ENCODE measurements around the gene NRP2.

The NRP2 gene

DNA sequence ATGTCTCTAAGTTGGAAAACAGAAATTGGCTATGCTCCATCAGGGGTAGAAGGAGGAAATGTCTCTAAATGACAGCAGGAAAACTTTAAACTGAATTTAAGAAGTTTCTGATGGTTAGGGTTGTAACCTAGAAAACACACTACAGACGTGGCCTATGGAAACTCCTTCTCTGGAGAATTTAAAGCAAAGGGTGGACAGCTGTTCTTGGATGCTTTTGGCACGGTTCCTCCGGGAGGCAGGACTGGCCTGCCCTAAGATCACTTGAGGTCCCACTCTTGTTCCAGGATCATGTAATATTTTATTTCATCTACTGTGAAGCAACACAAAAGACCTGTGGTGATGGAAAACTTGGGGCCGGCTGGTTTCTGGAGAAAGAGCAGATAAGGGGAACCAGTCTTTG is 77.0 kb downstream of the NRP2 start:
- DNase-seq = no peak

DNA sequence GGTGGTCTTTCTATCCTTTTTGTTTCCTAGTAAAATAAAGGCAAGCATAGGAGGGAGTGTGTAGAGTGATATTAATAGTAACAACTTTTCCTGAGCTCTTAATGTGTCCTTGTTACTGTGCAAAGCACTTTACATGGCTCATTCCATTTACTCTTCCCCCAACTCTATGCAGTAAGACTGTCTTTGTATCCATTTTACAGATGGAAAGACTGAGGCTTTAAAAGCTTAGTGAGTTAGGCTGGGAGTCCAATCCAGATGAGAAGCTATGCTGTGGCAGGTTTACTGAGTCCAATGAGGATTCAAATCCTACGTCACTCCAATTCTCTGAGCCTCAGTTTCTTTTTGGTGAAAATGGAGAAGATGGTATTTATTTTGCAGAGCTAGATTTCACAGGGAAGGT is 77.4 kb downstream of the NRP2 start:
- DNase-seq = no peak

DNA sequence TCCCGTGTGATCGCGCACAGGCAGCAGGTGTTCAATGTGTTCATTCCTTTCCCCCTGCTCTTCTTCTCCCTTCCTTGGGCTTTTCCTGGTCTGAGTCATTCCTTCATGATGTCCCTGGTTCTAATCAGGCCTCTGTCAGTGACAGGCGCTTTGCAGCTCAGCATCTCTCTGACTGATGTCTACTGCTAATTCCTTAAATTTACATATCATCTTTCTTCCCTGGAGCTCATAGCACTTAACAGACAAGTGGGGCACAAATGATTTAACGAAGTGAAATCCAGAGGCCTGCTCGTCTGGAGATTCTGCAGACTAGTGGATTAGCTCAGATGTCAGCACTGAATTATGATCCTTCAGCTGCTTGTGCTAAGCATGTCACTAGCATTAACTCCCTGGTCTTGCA is 77.9 kb downstream of the NRP2 start:
- no peak for DNase-seq

DNA sequence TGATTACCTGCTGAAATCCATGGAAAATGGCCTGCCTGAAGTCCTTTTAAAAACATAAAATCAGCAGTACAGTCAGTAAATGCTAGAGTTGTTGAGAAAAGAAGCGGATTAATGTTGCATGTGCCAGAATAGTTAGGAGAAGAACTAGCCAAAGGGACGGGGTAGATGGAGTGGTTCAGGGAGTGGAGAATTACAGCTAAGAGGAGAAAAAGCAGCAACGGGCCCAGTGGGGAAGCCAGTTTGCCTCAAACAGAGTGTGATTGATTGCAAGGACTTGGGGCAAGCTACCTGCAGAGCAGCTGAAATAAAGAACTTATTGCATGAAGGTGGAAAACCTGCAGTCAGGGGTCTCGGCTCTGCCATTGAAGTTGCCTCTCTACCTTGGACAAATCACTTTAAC is 79.1 kb downstream of the NRP2 start:
- DNase-seq = no peak

DNA sequence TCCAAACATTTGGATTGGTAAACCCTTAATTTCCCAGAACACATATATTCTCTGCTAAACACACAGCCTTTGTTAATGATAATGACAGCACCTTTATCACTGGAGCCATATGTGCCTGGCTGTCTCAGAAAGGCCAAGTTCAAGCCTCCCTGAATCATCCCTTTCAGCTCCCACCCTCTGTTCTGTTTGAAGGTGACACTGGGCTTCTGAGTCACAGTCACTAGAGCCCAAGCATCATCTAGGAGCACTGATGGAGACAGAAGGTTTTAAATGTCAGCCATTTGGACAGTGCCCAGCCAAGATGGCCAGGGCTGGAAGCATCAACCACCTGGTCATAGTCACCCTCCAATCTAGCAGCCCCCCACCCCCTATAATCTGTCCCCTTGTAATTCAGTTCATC is 80.6 kb downstream of the NRP2 start:
- DNase-seq = no peak

DNA sequence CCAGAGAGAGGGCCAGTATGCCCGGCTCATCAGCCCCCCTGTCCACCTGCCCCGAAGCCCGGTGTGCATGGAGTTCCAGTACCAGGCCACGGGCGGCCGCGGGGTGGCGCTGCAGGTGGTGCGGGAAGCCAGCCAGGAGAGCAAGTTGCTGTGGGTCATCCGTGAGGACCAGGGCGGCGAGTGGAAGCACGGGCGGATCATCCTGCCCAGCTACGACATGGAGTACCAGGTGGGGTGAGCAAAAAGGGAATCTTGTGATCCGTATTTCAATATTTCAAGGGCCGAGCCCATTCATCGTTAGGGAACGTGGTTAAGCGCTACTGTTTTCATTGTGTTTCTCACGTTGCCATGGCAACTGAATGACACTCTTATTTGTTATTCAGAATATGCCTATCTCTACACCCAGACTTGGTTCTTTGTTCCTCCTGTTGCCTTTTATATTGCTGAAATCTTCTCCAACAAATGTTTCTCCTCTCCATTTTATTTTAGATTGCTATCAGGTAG is 81.5 kb downstream of the NRP2 start:
- no peak for DNase-seq

DNA sequence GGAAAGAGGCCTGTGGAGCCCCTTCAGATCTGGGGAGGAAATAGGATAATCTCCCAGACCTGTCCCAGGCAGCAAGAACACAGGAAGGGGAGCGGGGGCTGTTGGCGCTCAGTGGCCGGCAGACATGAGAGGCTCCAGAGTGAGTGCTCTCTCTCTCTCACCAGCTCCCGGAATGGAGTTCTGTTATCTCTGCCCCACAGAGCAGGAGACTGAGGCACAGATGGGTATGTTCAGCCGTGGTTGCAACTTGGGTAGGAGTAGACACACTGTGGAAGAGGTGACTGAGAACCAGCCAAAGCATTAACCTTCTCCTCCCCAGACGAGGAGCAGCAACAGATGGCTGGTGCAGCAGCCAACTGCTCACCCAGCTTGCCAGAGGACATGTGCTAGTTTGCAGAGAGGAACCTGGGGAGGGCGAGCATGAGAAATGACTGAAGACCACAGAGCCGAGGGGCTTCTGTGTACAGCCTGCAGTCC is 82.0 kb downstream of the NRP2 start:
- peak; percentile 24 to 25 for DNase-seq

DNA sequence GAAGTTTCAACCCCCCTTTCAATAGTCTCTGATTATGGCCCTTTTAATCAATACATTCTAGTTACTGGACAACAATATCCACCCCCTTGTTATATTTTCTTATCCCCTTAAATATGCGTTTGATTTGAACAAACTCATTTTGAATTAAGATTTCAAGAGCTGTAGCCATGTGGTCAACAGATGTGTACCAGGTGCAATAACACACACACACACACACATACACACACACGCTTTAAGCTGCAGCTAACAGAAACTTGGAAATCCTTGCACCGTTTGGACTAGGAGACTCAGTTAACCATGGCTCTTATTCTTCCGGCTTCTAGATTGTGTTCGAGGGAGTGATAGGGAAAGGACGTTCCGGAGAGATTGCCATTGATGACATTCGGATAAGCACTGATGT is 82.8 kb downstream of the NRP2 start:
- DNase-seq = no peak

DNA sequence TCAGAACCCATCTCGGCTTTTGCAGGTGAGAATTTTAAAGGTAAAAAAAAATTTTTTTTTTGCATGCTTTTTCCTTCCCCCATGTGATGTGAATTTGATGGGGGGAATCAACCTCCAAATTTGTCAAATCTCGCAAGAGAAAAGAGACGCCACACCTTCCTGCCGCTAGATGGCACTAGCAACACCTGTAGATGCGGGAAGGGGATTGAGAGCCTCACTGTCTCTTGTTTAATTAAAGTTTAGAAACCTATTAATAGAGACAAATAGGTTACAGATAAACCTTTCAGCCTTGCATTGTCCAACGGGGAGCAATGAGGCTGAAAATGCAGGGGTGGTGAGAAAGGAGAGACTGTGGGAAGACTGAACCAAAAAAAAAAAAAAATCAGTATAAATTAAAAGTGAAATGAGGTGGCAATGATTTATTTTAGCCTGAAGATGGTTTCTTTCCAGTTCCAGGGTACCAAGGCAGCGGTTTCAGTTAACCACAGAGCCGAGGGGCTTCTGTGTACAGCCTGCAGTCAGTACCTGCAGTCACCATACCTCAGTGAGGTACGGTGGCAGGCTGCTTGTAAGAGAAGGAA is 84.6 kb downstream of the NRP2 start:
- DNase-seq = no peak

DNA sequence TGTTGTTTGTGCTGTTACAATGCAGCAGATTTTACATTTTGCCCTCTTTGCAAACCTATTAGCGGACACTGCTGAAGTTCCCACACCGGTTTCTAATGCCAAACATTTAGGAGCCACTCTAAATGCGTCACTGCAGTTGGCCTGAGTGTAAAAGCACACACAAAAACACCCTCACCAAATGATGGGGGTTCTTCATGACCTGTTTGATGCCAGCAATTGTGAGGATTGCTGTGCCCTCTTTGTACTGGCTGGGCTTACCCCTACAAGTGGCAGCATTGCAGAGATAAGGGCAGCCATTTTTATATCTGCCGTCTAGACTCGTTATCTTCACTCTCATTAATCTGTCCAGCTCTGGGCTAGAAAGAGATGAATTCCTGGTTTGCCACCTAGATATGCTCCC is 85.3 kb downstream of the NRP2 start:
- no peak for DNase-seq

DNA sequence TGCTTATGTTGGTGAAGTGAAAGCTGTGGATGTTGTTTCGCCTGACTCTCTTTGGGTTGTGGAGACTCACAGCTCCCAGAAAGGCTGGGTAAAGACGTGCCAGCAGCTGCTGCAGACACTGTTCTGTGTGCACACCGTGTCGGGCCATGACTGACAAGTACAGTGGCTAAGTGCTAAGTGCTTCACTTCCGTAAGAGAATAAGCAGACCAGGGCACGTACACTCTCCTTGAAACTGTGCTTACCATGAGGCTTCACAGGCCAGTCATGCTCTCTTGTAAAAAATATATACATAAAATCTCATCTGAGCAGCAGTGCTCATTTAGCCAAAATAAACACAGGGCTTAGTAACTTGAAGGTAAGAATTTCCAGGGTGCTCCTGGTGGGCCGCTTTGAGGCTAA is 86.0 kb downstream of the NRP2 start:
- DNase-seq = no peak

DNA sequence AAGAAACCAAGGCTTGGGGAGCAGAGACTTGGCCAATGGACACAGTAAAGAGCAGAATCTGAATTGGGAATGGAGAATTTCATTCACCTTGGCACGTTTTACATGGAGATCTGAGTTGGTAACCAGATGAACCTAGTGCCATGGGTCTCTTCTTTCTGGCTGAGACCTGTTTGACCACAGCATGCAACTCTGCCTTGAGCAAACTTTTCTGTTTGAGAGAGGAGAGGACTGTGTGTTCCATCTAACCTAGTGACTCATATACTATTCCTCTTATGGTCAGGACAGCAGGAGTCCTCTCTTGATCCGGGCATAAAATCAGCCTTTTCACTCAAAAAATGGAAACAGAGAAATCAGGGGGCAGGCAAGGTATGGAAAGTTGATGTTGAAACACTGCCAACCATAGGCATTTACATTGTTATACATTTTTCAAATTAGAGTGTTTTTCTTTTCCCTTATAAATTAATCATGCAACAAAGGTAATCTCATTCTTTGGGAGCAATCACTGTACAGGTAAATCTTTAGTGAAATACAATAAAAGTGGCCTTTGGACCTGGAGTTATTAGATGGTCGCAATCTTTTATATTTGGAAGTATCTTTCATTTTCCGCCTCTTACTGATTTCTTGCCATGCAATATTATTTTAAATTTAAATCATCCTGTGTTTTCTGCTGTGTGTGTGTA is 86.7 kb downstream of the NRP2 start:
- DNase-seq = no peak

DNA sequence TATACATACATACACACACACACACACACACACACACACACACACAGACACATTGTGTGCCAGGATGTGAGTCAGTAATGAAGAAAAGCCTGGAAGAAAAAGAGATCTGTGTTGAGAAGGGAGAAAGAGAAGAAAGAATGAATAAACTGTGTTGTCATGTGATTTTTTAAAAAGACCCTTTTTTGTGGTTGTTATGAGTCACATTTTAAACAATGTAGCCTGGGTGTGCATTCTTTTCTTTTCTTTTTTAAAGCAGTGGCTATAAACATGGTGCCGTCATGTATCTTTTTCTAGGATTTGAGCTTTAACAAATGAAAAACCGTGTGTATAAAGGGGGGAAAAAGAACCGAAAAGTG is 87.2 kb downstream of the NRP2 start:
- DNase-seq = no peak

DNA sequence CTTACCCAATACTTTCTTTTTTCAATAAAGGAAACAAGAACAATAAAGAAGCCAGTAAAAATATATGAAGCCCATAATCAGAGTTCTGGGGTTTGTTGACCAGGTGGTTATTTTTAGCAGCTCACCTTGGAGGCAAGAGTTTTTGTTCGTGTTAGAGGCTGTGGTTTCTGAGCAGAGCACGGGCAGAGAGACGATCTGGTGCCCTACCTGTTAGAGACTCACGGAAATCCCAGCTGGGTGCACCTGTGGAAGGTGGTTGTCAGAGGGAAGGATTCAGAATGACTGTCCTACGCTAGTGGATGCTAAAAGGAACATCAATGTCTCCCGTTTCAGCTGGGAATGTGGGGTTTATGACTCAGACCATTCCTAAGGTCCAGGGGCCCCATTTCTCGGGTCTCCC is 87.6 kb downstream of the NRP2 start:
- no peak for DNase-seq

DNA sequence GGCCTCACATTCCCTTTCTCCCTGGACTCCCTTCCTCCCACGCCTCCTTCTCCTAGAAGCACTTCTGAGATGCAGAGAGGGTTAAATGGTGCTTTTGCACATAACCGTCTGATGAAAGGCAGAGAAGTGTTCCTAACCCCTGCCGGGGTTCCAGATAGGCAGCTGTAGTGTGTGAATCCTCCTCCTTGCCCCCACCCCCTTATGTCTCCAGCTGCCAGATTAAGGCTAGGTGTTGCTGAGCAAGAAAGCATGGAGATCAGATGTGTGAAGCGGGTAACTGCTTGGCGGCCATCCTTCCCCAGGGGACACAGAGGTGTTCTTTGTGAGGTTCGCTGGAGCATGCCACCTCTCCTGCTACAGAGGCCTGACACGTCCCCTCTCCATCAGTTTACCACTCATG is 88.3 kb downstream of the NRP2 start:
- no peak for DNase-seq

DNA sequence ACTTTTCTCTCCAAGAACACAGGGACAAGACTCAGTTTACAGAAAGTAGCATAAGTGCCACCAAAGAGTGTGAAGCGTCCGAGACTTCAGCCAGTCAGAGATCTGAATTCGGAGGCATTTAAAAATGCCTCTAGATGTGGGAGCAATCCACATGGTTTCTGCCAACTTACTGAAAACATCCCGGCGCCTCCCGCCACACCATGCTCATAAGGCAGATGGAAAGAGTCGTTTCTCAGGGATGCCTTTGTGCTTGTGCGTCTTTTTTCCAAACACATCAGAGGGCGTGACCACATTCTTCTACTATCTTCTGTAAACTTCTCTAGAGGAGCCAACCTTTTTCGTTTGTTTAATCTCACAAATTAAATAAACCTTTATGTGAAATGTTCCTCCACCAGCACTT is 88.7 kb downstream of the NRP2 start:
- DNase-seq = no peak

DNA sequence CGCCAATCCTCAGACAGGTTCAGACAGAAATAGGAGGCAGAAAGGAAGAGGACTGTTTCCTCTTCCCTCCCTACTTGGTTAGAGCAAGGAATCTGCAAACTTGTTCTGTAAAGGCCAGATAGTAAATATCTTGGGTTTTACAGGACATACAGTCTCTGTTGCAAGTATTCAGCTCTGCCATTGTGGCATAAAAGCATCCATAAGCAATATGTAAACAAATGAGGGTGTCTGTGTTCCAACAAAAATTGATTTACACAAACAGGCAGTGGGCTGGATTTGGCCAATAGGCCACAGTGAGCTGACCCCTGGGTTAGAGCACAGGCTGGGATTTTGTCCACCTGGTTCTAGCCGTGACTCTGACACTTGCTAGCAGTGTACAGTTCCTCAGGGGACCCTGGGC is 89.4 kb downstream of the NRP2 start:
- DNase-seq = no peak

DNA sequence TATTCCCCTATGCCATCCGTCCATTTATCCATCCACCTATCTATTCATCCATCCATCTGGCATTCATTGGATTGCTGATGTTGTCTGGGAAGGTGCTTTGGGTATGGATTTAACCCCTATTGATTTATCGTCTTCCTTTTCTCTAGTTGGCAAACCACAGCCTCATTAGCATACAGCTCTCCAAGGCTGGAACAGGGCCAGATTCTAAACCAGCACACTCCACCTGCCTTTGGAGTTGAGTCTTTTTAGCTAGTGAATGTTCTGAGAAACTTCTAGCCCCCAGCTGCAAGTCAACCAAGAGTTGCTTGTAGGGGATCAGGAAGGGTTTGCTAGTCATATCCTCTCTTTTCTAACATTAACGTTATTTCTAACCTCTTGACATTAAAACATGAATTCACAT is 90.7 kb downstream of the NRP2 start:
- no peak for DNase-seq

DNA sequence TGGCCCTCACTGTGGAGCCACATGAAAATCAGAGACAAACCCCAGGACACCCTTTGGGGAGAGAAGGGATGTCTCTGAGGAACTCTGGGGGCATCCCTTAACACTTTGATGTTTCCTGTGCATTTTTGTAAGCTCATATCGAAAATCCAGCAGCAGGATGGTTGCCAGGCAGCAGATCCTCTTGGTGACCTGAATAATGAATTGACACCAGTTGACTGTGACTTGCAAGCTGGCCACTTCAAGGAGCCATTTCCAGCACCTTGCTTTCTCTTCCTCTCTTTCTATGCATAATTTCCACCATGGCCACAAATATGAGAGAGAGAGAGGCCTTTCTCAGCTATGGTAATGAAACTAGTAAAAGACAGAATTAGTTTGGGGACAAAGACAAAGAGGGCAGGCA is 91.7 kb downstream of the NRP2 start:
- no peak for DNase-seq

DNA sequence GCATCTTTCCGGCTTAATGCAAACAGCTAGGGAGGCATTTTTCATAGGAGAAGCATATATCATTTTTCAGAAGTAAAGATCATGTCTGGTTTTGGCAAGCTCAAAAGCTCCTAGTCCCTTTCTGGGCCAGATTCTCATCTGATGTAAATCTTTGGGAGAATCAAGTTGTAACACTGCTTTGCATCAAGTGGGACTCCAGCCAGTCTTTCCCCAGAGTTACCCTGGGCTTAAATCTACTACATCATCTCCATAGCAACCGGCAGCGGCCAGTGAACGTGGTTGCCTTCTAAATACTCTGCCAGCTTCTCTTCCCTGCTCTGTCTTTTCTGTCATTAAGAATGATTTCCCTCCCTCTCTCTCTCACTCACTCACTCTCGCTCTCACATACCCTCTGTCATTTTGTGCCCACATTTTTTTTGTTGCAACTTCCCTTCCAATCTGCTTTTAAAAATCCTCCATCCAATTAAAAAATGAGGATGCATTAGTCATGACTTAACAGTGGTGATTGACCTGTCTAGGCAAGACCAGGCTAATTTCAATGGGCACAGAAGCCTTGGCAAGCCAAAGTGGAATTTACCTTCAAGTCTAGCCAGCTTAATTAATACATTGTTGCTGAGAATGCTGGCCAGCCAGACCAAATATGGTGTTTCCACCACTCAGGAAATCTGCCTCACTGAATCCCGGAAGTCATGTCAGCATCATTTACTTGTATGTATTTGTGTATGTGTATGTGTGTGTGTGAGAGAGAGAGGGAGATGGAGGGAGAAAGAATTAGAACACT is 93.0 kb downstream of the NRP2 start:
- DNase-seq = no peak

DNA sequence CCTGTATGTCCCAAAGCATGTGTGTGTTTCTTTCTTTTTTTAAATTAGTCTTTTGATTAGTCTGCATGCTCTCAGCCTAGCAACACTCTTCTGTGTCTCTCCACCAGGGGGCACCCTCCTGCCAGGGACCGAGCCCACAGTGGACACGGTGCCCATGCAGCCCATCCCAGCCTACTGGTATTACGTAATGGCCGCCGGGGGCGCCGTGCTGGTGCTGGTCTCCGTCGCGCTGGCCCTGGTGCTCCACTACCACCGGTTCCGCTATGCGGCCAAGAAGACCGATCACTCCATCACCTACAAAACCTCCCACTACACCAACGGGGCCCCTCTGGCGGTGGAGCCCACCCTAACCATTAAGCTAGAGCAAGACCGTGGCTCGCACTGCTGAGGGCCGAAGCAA is 93.8 kb downstream of the NRP2 start:
- DNase-seq = no peak

DNA sequence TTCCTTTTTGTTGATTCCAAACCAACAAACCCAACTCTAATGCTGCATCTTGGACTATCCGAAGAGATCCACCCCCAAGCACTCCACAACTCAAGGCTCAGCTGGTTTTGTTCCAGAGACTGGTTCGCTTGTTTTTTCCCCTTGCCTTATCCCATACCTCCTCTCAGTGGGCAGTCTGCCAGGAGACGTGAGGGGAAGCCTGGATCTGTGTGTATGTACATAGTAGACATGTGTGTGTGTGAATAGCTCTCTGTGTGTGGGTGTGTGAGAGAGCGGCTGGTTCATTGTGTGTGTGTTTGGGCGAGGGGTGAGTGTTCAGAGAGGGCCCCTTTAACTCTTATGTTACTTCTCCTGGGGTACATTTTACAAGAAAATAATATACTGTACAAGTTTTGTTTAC is 94.4 kb downstream of the NRP2 start:
- no peak for DNase-seq

DNA sequence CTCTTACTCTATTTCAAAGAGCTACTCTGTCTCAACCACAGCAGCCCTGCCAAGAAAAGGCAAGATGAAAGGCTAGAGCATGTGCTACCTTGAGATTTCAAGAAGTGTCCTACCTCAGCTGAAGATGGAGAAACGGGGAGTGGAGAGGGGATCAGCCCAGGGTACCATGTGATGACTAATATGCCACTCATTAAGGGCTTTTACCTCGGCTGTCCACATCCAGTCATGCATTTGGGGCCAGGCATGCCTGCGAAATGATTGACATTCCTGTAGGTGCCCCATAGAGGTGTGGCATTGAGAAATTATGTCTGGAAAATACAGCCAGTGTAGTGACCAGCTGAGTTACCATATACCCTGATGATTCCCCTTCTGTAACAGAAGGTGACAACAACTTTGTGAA is 96.1 kb downstream of the NRP2 start:
- DNase-seq = no peak

DNA sequence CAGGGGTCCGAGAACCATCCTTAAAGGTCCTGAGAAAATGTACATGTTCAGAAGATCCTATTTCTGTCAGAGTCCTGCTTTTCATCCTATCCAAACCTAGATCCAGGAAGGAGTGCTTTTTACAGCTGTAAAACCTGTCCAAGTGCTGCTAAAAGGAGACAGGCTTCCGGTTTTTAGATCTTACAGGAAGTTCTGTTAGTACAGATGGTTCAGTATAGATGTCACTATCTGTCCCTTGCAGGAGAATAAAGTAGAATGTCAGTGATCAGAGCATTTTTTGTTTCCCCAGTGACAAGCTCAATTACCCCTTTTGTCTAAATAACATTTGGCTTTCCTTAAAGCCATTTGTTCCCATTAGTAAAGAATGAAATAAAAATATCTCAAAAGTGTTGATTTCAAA is 98.3 kb downstream of the NRP2 start:
- no peak for DNase-seq

All from cerebellar nuclear complex (tissue), 1 donor.